ENCODE data around the gene CCDC8.

- TF ChIP-seq SMC3 (conservative IDR thresholded peaks at IDR 0.05; ENCODE audit: poor library complexity) (no peak), CTCF (IDR thresholded peaks at IDR 0.05; ENCODE audit: poor library complexity, severe bottlenecking) (no peak), EP300 (conservative IDR thresholded peaks at IDR 0.05; ENCODE audit: poor library complexity, severe bottlenecking) (no peak), REST (IDR thresholded peaks at IDR 0.05; ENCODE audit: borderline replicate concordance) (no peak), EZH2 (IDR thresholded peaks at IDR 0.05; ENCODE audit: borderline replicate concordance, insufficient read depth, low read length, poor library complexity, severe bottlenecking) (no peak), POLR2AphosphoS5 (IDR thresholded peaks at IDR 0.05) (no peak), TAF1 (IDR thresholded peaks at IDR 0.05; ENCODE audit: low read depth) (no peak), MXI1 (conservative IDR thresholded peaks at IDR 0.05; ENCODE audit: poor library complexity, severe bottlenecking) (no peak), RAD21 (conservative IDR thresholded peaks at IDR 0.05) (no peak)
These were observed 21.8 kb downstream of the CCDC8 start for GRCh38 chr19:46391296-46392251.

Data from neural cell (in vitro differentiated cells).